RCC 7860 (cell line): Measurements from ENCODE around the gene NR2F2.
"Not testable (repeated sequence)": the region's sequence is repeated elsewhere in the genome, so short reads cannot be mapped to it uniquely, and the experiment has no call there.

Source experiments
- DNase-seq: peaks from one replicate; pipeline ENCODE4 v3.0.0-alpha.2; 2015; ENCODE audit warnings: low spot score
- FAIRE-seq: peaks from 2 replicates; lab custom pipeline; 2012; peaks lifted over from hg19 to GRCh38; lab: Jason Lieb, UNC

Gene NR2F2

GRCh38 chr15:96365781-96366525, 35.5 kb downstream of the NR2F2 start:
- DNase-seq: no peak
- FAIRE-seq: no peak

GRCh38 chr15:96366526-96366877, 36.0 kb downstream of the NR2F2 start:
- FAIRE-seq (no peak), DNase-seq (no peak)

- no peak for FAIRE-seq
- DNase-seq: no peak
These were observed 37.1 kb downstream of the NR2F2 start for GRCh38 chr15:96367311-96368200.

- DNase-seq (no peak), FAIRE-seq (no peak)
These were observed 38.9 kb downstream of the NR2F2 start for GRCh38 chr15:96369351-96369750.

- no peak for DNase-seq
- FAIRE-seq: no peak
These were observed 39.5 kb downstream of the NR2F2 start for GRCh38 chr15:96369825-96370621.

GRCh38 chr15:96372554-96372953, 42.1 kb downstream of the NR2F2 start:
- no peak for FAIRE-seq

GRCh38 chr15:96374499-96374898, 44.0 kb downstream of the NR2F2 start:
- FAIRE-seq: no peak
- DNase-seq: no peak

More at GRCh38 chr15:96372554-96372953, 42.1 kb downstream of the NR2F2 start:
- DNase-seq: no peak

GRCh38 chr15:96379592-96379991, 49.1 kb downstream of the NR2F2 start:
- not testable (repeated sequence) for FAIRE-seq, DNase-seq

GRCh38 chr15:96381463-96381862, 51.0 kb downstream of the NR2F2 start:
- no peak for DNase-seq
- no peak for FAIRE-seq

GRCh38 chr15:96385195-96385594, 54.7 kb downstream of the NR2F2 start:
- DNase-seq: no peak
- FAIRE-seq: no peak

- FAIRE-seq: no peak
These were observed 58.2 kb downstream of the NR2F2 start for GRCh38 chr15:96388673-96389072.

More at GRCh38 chr15:96388673-96389072, 58.2 kb downstream of the NR2F2 start:
- no peak for DNase-seq
